Aorta (tissue), 4 donors: ENCODE data around the gene EPHB2. TPM values are rescaled to one million over a fixed set of nuclear protein-coding genes. Genes with fewer than 3 reads are reported as not detected.

Experiments used
- microRNA-seq, 2 donors: library from miRNA; unstranded; fragments of <30 nt; microRNA quantifications; one replicate each; pipeline ENCODE4 v1.2.0, GENCODE V29; 2020
- polyA plus RNA-seq, 2 donors: library from polyadenylated mRNA; stranded (reverse); fragments of 200-250 nt; gene quantifications; one replicate each; pipeline ENCODE4 v1.2.3, GENCODE V29; 2013
- total RNA-seq, 2 donors: library from RNA; stranded (reverse); fragmentation: NEBNext Ultra II Directional; extraction: Animal tissue kit (Norgen Biotek cat#: 25700); gene quantifications; one replicate each; pipeline ENCODE4 v1.2.1, GENCODE V29; 2021
- donor health status: healthy with polysubstance abuse.
- donor health status: Bipolar disorder and iron deficiency.
- donor health status: DM: no; HTN: no; CAD: no.
- donor health status: DM: yes; HTN: yes; CAD: no.

EPHB2 gene
- total and polyA plus RNA-seq, 4 donors, result 0.87 to 16.6 (median 3.2) TPM

Small RNAs within 50 kb of the gene (microRNA-seq; reads per million reads assigned to microRNA genes)
- gene MIR4253 (0 reads per million in 2 donors), gene MIR4684 (0 reads per million in 2 donors)

Other genes starting within 250 kb of the EPHB2 start
- gene EPHA8, start 147.3 kb upstream of the EPHB2 start, total RNA-seq, result not detected
- not detected for gene EPHA8, start 147.3 kb upstream of the EPHB2 start, polyA plus RNA-seq
- 100 to 1,000 TPM; 145 to 249 TPM for gene C1QA, start 74.2 kb upstream of the EPHB2 start, total RNA-seq
- gene C1QA, start 74.2 kb upstream of the EPHB2 start, polyA plus RNA-seq, result 100 to 1,000 TPM in 1 of 2 donors, 10 to 100 TPM in 1; 65.3 to 396 TPM
- gene C1QC, start 67.2 kb upstream of the EPHB2 start, total RNA-seq, result 100 to 1,000 TPM; 203 to 295 TPM
- 100 to 1,000 TPM in 1 of 2 donors, 10 to 100 TPM in 1; 49.9 to 230 TPM for gene C1QC, start 67.2 kb upstream of the EPHB2 start, polyA plus RNA-seq
- 100 to 1,000 TPM; 225 to 310 TPM for gene C1QB, start 57.6 kb upstream of the EPHB2 start, total RNA-seq
- gene C1QB, start 57.6 kb upstream of the EPHB2 start, polyA plus RNA-seq, result 100 to 1,000 TPM in 1 of 2 donors, 10 to 100 TPM in 1; 84.7 to 425 TPM